NCI-H1105 treated with DMSO at 0.1 percent for 48 hours (cell line): ENCODE results near the gene ANKRD52.
A peak's percentile ranks its signal among the peaks of the same experiment; 100 is the strongest.
"Not testable (repeated sequence)": the region's sequence is repeated elsewhere in the genome, so short reads cannot be mapped to it uniquely, and the experiment has no call there.

Source experiments
- DNase-seq: peaks from one replicate; lab custom pipeline; 2025; lab: John Stamatoyannopoulos, UW

The ANKRD52 gene

DNA sequence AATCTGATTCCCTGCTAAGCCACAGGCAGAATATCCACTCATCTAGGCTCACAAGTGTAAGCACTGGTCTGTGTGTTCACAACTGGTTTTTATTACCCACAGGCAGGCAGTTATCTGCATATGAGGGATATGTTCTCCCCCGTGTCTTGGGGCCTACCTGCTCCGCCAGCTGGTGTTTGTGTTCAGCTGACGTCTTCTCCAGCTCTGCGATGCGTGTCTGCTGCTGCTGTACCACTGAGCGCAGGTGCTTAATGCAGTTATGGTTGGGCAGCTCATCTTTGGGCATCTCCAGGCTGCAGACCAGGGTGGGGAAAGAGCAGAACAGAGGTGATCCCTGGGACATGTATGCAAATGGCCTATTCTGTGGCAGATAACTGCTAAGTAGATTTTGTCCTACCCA lies 50.2 kb downstream of the ANKRD52 start:
- DNase-seq, result no peak

DNA sequence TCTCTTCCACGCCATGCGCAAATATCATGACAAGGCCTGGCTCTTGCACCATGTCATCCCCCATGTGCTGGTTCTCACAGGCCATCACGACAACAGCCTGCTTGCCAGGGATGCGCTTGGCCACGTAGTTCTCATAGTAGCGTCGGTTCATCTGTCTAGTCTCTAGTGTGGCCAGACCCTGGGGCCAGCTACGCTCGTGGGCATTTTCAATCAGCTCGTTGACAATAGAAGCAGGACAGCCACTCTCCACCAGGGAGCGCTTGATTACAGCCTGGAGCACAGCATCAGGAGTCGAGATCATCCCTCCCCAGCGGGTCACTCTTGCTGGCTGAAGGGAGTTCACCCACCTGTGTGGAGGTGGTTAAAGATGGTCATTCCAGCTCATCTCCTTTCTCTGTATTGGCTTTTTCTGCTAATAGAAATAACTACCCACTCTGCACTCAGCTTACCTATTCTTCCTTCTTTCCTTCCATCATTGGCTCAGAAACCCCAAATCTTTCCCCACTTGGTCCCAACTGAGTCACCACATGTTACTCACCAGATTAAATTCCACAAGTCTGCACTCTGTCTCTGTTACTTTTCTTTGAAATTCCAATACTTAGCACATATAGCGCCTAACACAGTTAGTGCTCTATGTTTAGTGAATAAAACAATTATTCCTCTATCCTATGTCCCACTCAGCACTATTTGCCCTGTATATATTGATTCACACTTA lies 51.6 kb downstream of the ANKRD52 start:
- no peak for DNase-seq

GRCh38 chr12:56205445-56205844 lies 52.7 kb downstream of the ANKRD52 start:
- no peak for DNase-seq

- no peak for DNase-seq
Observed at GRCh38 chr12:56204275-56204674, 53.9 kb downstream of the ANKRD52 start.

GRCh38 chr12:56202838-56203237 lies 55.3 kb downstream of the ANKRD52 start:
- DNase-seq, result no peak

DNA sequence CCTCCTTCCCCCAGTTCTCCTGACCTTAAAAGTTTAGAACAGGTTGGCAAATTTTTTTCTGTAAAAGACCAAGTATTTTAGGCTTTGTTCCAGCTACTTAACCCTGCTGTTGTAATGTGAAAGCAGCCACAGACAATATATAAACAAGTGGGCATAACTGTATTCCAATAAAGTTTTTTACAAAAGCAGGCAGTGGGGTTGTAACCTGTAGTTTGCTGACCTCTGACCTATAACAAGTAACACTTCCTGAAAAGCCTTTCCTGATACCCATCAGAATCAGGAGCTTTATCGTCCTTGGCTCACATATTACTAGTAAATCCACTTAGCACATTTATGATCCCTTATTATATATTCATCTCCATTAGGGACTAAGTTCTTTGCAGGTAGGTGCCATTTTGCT lies 55.8 kb downstream of the ANKRD52 start:
- DNase-seq, result no peak

- no peak for DNase-seq
Observed at GRCh38 chr12:56198836-56199235, 59.3 kb downstream of the ANKRD52 start.

- DNase-seq, result no peak
Observed at GRCh38 chr12:56197921-56198635, 60.1 kb downstream of the ANKRD52 start.

- DNase-seq, result not testable (repeated sequence)
Observed at GRCh38 chr12:56196818-56197550, 61.2 kb downstream of the ANKRD52 start.

DNA sequence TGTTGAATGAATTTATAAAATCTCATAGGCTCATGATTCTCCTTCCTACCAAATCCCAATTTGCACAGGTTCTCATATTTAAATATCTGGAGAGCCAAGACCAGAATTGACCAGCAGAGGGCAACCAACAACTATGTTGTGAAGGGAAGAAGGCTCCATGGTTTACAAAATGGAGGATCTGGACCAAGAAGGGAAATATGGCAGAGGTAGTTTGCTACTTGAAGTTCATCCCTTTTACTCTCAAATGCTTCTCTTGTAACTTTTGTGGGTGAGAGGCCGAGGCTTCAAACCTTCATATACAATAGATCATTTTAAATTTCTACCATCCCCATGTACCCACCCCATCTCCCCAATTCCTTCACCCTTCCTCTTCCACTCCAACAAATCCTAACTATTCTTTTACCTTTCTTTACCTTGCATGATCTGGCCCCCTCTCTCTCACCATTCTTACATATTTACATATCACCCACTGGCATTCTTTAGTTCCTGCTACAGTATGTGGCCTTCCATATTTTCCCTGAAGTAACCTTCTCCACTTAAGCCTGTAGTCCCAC lies 65.1 kb downstream of the ANKRD52 start:
- DNase-seq, result peak; percentile 67

- no peak for DNase-seq
Observed at GRCh38 chr12:56192582-56192981, 65.6 kb downstream of the ANKRD52 start.

DNA sequence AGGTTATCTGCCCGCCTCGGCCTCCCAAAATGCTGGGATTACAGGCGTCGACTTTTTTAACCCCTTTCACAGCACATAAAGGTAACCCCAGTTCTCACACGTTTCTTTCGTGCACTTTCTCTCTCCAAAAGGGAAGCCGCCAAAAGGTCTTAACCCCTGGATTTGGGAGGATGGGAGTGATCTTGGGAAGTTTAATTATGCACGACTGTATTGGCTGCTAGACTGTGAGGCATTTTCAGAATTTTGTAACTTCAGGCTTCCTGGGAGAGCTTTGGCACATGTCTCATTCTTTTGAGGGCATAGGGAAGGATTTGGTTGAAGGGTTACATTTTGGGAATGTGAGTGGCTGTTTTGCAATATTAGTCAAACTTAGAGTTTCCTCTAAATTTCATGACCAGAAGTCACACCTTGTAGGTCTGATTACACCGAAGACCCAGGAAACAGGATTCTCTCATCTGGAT lies 67.5 kb downstream of the ANKRD52 start:
- peak; percentile 36 for DNase-seq

GRCh38 chr12:56189918-56190694 lies 68.1 kb downstream of the ANKRD52 start:
- DNase-seq, result peak; percentile 62

DNA sequence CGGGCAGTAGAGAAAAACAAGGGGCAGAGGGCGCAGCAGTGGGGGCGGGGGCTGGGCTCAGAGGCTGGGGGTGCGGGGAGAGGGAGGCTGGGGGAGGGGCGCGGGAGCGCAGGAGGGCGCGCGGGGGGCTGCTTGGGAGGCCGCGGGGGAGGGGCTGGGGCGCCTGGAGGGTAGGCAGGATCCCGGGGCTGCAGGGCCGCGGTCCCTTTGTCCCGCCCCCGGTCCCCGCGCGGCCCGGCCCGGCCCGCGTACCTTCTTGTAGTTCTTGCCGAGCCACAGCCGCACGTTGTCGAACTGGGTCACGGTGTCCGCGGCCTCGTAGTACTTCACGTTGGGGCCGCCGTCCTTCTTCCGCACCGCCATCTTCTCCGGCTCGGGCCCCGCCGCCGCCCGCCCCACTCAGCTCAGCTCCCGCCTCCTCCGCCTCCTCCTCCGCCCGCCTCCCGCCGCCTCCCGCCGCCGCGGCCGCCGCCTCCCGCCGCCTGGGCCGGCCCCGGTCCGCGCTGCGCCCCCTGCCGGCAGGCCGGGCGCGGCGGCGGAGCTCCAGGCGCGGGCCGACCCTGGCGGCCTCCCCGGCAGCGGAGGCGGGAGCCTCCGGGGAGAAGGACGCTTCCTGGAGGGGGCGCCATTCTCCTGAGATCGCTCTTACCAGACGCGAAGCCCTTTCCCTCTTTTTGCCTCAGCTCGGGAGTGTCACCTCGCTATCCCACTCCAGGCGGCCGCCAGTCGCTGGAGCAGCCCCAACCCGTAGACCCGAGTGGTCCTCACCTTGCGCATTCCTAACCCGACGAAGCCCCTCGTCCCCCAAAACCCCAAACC lies 68.9 kb downstream of the ANKRD52 start, which contains the start of gene SMARCC2:
TSS of gene SMARCC2 (minus strand) at position 385 of the 819 bp plus-strand sequence. CDS start at position 363, 22 bp downstream.
- DNase-seq, result peak; percentile 67

- peak; percentile 21 for DNase-seq
Observed at GRCh38 chr12:56188778-56189098, 69.4 kb downstream of the ANKRD52 start.

- no peak for DNase-seq
Observed at GRCh38 chr12:56188131-56188777, 69.9 kb downstream of the ANKRD52 start.
